Right renal cortex interstitium (tissue), 3 donors: Measurements from ENCODE around the gene CSF3. TPM values are rescaled to one million over a fixed set of nuclear protein-coding genes. Genes with fewer than 3 reads are reported as not detected.
"Not testable (repeated sequence)": the region's sequence is repeated elsewhere in the genome, so short reads cannot be mapped to it uniquely, and the experiment has no call there.

Experiments
- DNase-seq, 3 donors: peaks; one replicate each; pipeline ENCODE4 v3.0.0-alpha.2; 2013; ENCODE audit warnings: low read depth in 3 of 3, low spot score in 2 of 3
- polyA plus RNA-seq, 3 donors: library from polyadenylated mRNA; unstranded; fragments of 120-200 nt; gene quantifications; one replicate each; pipeline ENCODE4 v1.2.1, GENCODE V29; 2013; ENCODE audit not compliant: insufficient read length in 3 of 3

CSF3 gene
- polyA plus RNA-seq, 3 donors, result not detected

DNA sequence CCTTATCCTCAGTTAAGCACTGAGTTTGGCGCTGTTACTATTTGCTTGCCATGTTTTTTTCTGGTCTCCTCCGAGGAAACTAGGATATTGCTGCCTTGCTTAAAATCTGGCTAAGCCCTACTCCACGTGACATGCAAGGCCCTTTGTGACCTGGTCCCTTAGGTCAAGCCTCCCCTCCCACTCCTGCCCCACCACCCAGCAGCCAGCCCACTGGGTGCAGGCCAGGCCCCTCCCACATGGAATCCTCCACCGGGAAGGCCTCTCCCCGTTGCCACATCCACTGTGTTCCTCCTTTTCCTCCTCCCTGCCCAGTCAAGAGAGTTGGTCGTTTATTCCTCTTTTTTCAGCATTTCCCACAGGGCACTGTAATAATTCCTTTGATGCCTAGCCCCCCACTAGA, 18.4 kb upstream of the CSF3 start:
- no peak for DNase-seq

DNA sequence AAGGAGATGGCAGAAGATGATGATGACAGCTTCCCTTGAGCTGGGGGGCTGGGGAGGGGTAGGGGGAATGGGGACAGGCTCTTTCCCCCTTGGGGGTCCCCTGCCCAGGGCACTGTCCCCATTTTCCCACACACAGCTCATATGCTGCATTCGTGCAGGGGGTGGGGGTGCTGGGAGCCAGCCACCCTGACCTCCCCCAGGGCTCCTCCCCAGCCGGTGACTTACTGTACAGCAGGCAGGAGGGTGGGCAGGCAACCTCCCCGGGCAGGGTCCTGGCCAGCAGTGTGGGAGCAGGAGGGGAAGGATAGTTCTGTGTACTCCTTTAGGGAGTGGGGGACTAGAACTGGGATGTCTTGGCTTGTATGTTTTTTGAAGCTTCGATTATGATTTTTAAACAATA, 17.7 kb upstream of the CSF3 start:
- no peak for DNase-seq

DNA sequence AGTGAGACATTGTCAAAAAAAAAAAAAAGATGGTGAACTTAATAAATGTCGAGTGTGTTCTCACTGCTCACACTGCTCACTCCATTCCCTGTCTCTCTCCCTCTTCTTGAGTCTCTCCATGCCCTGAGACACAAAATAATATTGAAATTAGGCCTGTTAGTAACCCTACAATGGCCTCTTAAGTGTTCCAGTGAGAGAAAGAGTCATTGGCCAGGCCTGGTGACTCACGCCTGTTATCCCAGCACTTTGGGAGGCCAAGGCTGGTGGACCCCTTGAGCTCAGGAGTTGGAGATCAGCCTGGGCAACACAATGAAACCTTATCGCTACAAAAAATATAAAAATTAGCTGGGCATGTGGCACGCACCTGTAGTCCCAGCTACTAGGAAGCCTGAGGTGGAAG, 16.2 kb upstream of the CSF3 start:
- DNase-seq, result no peak

DNA sequence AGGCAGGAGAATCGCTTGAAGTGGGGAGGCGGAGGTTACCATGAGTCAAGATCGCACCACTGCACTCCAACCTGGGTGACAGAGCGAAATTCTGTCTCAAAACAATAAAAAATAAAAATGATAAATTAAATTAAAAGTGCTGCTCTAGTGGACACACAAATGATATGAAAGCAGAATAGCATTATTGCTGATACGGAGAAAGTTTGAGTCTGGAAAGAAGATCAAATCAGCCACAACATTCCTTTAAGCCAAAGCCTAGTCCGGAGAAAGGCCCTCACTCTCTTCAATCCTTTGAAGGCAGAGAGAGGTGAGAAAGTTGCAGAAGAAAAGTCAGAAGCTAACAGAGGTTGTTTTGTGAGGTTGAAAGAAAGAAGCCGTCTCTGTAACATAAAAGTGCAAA, 15.1 kb upstream of the CSF3 start:
- no peak for DNase-seq

DNA sequence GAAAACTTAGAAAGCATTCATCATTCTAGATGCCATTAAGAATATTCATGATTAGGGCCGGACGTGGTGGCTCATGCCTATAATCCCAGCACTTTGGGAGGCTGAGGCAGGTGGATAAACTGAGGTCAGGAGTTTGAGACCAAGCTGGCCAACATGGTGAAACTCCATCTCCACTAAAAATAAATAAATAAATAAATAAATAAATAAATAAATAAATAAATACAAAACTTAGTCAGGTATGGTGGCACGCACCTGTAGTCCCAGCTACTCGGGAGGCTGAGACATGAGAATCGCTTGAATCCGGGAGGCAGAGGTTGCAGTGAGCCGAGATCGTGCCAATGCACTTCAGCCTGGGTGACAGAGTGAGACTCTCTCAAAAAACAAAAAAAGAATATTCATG, 13.9 kb upstream of the CSF3 start:
- not testable (repeated sequence) for DNase-seq

DNA sequence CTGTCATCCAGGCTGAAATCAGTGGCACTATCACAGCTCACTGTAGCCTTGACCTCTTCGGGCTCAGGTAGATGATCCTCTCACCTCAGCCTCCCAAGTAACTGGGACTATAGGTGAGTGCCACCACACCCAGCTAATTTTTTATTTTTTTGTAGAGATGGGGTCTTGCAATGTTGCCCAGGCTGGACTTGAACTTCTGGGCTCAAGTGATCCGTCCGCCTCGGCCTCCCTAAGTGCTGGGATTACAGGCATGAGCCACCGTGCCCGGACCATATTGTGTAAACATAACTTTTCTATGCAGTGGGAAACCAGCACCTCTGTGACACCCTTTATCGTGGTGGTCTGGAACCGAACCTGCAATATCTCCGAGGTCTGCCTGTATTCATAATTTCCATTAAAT, 11.2 kb upstream of the CSF3 start:
- no peak for DNase-seq

DNA sequence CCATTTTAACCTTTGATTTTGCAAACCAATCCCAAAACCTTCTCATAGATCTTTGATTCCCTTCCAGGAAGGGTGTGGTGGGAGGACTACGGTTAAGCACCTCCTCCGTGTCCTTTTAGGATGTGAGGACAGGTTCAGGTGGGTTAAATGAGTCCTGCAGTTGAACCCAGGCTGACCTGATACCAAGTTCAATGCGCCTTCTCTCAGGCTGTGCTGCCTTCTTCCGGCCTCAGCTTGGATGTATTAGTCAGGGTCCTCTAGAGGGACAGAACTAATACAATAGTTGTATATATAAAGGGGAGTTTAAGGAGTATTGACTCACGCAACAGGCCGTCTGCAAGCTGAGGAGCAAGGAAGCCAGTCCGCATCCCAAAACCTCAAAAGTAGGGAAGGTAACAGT, 10.5 kb upstream of the CSF3 start:
- no peak for DNase-seq

DNA sequence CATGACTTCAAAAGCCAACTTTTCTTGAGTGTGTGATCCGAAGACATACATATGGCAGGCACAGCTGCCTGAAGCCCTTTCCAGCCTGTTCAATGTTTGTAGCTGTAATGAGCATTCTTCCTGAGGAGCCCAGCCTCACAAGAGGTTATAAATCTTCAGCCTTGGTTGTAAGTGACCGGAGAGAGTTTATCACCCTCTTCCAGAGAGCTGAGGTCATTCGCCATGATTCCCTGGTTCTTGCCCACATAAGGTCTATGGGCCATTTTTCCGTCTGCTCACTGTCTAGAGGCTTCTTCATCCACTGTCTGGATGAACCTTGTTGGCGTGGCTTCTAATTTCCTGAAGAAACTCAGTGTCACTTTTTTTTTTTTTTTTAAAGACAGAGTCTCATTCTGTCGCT, 9.7 kb upstream of the CSF3 start:
- no peak for DNase-seq

DNA sequence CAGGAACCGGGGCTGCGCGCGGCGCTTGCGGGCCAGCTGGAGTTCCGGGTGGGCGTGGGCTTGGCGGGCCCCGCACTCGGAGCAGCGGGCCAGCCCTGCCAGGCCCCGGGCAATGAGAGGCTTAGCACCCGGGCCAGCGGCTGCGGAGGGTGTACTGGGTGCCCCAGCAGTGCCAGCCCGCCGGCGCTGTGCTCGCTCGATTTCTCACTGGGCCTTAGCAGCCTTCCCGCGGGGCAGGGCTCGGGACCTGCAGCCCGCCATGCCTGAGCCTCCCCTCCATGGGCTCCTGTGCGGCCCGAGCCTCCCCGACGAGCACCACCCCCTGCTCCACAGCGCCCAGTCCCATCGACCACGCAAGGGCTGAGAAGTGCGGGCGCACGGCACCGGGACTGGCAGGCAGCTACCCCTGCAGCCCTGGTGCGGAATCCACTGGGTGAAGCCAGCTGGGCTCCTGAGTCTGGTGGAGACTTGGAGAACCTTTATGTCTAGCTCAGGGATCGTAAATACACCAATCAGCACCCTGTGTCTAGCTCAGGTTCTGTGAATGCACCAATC, 4.2 kb upstream of the CSF3 start:
- DNase-seq, result not testable (repeated sequence)

DNA sequence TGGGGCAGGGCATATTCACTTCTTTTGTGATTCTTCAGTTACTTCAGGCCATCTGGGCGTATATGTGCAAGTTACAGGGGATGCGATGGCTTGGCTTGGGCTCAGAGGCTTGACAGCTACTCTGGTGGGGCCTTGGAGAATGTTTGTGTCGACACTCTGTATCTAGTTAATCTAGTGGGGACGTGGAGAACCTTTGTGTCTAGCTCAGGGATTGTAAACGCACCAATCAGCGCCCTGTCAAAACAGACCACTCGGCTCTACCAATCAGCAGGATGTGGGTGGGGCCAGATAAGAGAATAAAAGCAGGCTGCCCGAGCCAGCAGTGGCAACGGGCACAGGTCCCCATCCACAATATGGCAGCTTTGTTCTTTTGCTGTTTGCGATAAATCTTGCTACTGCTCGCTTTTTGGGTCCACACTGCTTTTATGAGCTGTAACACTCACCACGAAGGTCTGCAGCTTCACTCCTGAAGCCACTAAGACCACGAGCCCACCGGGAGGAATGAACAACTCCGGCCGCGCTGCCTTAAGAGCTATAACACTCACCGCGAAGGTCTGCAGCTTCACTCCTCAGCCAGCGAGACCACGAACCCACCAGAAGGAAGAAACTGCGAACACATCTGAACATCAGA, 3.1 kb upstream of the CSF3 start:
- DNase-seq, result not testable (repeated sequence)

DNA sequence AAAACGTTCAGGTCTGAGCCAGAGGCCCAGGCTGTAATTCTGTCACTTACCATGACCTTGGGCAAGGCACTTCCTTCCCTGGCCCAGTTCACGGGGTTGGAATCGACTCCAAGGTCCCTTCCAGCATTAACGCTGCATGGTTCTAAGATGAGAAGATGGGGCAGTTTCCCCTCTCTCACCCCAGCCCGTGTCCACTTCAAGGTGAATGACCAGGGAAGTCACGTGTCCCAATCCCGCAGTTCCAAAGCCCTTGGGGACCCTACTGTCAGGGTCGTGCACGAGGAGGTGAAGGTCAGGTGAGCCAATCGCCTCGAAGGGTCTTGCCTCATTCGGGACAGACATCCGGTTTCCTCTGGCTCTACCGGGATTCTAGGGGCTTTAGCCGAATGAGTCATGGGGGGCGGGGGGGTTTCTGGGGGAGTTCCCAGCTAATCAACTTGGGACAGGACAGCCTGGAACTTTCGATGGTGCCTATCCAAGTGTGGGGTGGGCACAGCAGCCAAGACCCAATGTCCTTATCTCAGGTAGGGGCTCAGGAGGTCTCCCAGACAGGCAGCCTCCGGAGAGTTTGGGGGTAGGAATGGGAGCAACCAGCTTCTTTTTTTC, 762 bp upstream of the CSF3 start:
- no peak for DNase-seq

DNA sequence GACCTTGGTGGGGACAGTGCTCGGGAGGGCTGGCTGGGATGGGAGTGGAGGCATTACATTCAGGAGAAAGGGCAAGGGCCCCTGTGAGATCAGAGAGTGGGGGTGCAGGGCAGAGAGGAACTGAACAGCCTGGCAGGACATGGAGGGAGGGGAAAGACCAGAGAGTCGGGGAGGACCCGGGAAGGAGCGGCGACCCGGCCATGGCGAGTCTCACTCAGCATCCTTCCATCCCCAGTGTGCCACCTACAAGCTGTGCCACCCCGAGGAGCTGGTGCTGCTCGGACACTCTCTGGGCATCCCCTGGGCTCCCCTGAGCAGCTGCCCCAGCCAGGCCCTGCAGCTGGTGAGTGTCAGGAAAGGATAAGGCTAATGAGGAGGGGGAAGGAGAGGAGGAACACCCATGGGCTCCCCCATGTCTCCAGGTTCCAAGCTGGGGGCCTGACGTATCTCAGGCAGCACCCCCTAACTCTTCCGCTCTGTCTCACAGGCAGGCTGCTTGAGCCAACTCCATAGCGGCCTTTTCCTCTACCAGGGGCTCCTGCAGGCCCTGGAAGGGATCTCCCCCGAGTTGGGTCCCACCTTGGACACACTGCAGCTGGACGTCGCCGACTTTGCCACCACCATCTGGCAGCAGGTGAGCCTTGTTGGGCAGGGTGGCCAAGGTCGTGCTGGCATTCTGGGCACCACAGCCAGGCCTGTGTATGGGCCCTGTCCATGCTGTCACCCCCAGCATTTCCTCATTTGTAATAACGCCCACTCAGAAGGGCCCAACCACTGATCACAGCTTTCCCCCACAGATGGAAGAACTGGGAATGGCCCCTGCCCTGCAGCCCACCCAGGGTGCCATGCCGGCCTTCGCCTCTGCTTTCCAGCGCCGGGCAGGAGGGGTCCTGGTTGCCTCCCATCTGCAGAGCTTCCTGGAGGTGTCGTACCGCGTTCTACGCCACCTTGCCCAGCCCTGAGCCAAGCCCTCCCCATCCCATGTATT, 1.1 kb downstream of the CSF3 start:
- no peak for DNase-seq

DNA sequence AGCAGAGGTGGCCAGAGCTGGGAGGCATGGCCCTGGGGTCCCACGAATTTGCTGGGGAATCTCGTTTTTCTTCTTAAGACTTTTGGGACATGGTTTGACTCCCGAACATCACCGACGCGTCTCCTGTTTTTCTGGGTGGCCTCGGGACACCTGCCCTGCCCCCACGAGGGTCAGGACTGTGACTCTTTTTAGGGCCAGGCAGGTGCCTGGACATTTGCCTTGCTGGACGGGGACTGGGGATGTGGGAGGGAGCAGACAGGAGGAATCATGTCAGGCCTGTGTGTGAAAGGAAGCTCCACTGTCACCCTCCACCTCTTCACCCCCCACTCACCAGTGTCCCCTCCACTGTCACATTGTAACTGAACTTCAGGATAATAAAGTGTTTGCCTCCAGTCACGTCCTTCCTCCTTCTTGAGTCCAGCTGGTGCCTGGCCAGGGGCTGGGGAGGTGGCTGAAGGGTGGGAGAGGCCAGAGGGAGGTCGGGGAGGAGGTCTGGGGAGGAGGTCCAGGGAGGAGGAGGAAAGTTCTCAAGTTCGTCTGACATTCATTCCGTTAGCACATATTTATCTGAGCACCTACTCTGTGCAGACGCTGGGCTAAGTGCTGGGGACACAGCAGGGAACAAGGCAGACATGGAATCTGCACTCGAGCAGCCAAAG, 2.3 kb downstream of the CSF3 start:
- no peak for DNase-seq

DNA sequence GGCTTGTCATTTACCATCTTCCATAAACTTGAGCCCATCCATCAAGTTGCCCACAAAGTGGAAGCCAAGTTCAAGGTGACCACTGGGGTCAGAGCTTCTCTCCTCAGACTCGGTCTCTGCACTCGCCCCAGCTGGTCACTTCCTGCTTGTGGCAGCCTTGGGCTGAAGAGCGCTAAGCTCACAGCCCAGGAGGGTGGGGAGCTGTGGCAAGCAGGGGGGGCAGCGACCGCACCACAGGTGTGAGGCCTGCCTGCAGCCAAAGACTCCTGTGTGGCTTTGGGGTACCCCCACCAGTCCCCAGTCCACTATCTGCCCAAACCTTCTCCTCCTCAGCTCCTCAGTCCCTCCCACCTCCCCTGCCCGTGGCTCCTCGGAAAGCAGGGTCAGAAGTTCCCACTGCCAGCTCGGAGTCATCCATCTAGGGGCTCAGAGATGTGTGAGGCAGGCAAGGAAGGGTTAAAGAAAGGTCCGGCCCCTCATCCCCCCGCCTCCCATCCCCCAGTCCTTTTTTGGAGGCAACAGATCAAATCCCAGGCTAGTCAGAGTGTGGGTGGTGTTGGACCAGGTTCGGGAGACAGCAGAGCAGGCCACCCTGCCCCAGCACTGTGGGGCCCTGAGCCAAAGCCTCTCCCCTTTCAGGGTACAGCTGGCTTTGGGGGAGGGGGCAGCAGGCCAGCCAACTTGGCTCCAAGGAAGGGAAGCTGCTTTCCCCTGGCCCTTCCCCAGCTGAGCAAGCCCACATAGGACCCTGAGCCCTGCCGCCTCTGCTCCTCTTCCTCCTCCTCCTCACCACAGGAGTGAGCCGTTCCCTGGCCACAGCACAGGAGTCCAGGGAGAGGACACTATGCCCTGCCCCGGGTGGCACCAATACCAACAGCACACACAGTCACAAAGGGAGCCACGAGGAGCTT, 3.2 kb downstream of the CSF3 start:
- no peak for DNase-seq

DNA sequence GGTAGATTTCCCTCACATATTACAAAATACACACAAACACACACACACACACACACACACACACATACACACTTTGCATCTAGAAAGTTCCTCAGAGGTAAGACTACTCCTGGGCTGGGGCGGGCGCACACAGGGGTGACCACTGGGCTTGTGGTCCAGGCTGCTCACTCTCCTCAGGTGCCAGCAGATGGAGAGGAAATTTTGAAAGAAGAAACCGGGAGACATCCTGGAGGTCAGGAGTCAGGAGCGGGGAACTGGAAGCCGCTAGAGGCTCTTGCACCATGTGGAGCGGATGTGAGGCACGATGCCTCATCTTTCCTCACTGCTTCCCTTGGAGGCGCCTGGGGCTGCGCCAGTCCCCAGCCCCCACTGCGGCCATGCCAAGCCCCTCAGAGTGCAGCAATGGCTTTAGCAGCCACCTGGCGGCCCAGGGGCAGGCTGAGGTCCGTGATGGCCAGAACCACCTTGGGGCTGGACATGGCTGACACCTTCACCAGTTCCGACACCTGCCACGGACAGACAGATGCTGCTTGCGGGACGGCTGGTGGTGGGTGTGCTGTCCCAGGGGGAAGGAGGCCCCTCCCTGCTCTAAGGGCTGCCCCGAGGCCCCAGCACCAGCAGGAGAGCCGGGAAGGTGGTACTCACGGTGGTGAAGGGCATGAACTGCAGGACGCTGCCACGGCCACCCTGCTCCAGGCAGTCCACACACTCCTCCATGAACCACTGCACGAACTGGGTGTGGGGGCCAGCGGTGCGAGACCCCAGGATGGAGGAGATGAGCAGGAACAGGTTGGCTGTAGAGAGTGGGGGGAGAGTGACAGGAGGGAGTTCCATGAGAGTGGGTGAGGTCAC, 4.1 kb downstream of the CSF3 start:
- DNase-seq, result no peak

DNA sequence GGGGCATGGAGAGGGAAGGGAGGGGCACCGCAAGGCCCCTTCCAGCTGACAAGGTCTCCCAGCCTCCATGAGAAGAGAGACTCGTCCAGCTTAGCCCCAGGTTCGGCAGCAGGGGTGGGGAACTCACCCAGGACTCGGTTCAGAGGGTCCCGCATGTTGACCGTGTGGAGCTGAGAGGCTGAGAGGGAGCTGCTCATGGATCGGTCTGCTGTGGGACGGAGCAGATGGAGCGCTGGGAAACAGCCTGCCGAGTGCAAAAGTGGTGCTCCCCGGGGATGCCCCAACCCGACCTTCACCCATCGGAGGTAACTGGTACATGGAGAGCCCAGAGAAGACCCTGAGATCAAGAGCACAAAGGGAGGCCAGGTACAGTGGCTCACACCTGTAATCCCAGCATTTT, 4.9 kb downstream of the CSF3 start:
- no peak for DNase-seq

DNA sequence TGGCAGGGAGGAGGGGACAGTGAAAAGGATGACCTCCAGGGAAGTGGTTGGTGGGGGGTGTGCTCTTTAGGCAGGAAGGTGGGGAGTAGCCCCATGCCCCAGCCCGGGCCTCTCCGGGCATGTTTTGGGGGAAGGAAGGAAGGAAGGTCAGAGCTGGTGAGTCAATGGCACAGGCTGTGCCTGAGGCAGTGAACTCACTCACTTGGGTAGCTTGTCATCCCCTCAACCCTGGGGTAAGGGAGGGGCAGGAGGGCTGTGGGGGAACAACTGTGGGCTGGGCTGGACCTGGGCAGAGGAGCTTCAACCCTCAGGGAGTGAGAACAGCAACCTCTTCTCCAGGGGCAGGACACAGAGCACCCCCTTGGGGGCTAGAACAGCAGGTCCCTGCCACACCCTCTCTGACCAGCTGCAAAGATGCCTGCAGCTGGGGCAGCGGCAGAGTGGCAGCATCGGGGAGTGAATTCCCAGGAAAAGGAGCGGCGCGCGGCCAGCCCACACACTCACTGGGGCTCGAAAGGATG, 6.3 kb downstream of the CSF3 start:
- DNase-seq, result no peak

DNA sequence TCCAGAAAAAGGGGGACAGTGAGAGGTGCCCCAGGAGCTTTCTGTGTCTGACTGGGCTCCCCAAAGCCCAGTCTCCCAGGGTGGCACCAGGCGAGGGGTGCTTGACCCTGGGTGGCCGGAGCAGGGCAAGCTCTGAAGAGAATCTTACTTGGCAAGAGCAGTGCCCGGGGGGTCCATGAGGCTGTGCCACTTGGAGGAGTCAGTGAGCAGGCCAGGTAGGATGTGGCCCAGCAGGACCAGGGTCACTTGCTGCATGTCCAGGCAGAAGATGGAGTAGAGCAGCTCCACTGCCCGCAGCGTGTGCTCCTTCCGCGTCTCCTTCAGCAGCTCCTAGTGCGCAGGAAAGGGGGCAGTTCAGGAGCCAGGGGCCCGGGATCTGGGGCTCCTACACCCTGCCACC, 7.3 kb downstream of the CSF3 start:
- no peak for DNase-seq
